ENCODE data around the gene KLC4. TPM values are rescaled to one million over a fixed set of nuclear protein-coding genes. Genes with fewer than 3 reads are reported as not detected.
A peak's percentile ranks its signal among the peaks of the same experiment; 100 is the strongest.

KLC4 gene
- 8.4 and 10.0 TPM in 2 replicates for polyA plus RNA-seq (2011; rRNA removed)
- 6.1 and 7.2 TPM in 2 replicates for polyA plus RNA-seq (2012; cell fraction: cytosol; rRNA removed)
- 19.6 and 22.7 TPM in 2 replicates for polyA plus RNA-seq (2012; cell fraction: nucleus; rRNA removed)
- 7.7 to 11.8 TPM (median 9.9 TPM) in 3 replicates for polyA plus RNA-seq (2017; fragmentation: RNase III; extraction: RNeasy Plus Mini Kit Qiagen cat#74134 plus additional on column Dnase treatment)
- 11.1 and 14.1 TPM in 2 replicates for polyA minus RNA-seq (2011; rRNA and poly(A)+ RNA removed)

DNA sequence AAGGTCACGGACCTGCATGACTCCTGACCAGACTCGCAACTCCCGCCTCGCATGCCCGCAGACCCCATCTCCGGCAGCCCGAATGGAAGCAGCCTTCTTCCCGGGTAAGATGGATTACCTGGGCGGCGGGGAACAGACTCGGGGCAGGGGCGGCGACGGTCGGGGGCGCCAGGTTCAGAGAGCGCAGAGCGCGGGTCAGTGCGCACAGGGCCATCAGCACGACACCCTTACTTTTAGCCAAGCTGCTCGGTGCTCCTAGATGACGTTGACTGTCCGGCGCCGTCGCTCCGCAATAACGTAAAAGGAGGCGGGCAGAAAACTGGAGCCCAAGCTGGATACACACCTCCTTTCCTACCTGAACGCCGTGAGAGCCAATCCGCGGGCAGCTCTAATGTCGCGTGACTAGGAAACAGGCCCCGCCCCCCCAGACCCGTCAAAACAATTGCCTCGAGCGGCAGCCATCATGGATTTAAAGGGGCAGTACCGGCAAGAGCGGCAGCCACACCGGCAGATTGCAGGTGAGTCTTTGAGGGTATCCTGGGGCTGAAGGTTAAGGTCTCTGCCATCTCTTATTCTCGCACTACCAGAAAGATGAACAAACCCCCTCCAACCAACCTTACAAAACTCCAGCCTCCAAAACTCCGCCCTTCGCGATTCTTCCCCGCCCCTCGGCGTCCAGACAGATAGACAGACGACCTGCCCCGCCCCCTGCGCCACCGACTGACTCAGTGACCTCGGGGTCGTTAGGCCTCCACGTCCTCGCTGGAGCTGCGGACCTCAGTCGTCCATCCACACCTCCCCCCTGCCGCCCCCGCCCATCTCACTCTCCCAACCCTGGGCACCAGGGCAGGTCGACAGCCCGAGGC lies at the start of gene KLC4, which contains the start of gene MRPL2:
Gene KLC4, plus strand, starts transcription at position 464 of the 866 bp plus-strand sequence. CDS start 1,705 bp downstream, outside the sequence.
Gene MRPL2, minus strand, starts transcription at position 267 of the 866 bp plus-strand sequence. Its CDS starts 53 bp downstream, at position 214.
- TF ChIP-seq MYC (IDR thresholded peaks at IDR 0.05; ENCODE audit: borderline replicate concordance, low read length) (no peak; the same call in 1 of the 2 replicates), CHD4 (IDR thresholded peaks at IDR 0.05; ENCODE audit: borderline replicate concordance) (no peak), JUN (IDR thresholded peaks at IDR 0.05) (peak in 1 of 2 experiments; percentile 71; a peak in 2 of 5 replicates), KDM5A (IDR thresholded peaks at IDR 0.05) (peak; percentile 85), PHF8 (IDR thresholded peaks at IDR 0.05; ENCODE audit: borderline replicate concordance, low read depth) (peak; percentile 85; the same call in 1 of the 2 replicates), CBX2 (IDR thresholded peaks at IDR 0.05; ENCODE audit: borderline replicate concordance, low read depth) (no peak), FOSL2 (IDR thresholded peaks at IDR 0.05) (no peak), FOSL2 (CRISPR knock-in tag; IDR thresholded peaks at IDR 0.05) (peak; percentile 17; the same call in 1 of the 2 replicates), ATOH8 (CRISPR knock-in tag; IDR thresholded peaks at IDR 0.05; ENCODE audit: low read depth) (no peak), GATA3 (IDR thresholded peaks at IDR 0.05; ENCODE audit: borderline replicate concordance) (no peak), CBX8 (IDR thresholded peaks at IDR 0.05) (no peak), JUNB (IDR thresholded peaks at IDR 0.05) (no peak), POLR2A (IDR thresholded peaks at IDR 0.05; ENCODE audit: low read length) (peak; percentile 85)
- TF ChIP-seq, protein P1, sequence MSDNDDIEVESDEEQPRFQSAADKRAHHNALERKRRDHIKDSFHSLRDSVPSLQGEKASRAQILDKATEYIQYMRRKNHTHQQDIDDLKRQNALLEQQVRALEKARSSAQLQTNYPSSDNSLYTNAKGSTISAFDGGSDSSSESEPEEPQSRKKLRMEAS (IDR thresholded peaks at IDR 0.05) = peak; percentile 61
- TF ChIP-seq, protein P2, sequence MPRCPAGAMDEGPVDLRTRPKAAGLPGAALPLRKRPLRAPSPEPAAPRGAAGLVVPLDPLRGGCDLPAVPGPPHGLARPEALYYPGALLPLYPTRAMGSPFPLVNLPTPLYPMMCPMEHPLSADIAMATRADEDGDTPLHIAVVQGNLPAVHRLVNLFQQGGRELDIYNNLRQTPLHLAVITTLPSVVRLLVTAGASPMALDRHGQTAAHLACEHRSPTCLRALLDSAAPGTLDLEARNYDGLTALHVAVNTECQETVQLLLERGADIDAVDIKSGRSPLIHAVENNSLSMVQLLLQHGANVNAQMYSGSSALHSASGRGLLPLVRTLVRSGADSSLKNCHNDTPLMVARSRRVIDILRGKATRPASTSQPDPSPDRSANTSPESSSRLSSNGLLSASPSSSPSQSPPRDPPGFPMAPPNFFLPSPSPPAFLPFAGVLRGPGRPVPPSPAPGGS (IDR thresholded peaks at IDR 0.05) = peak; percentile 65; the same call in 1 of the 3 replicates
- TF ChIP-seq, protein P3, sequence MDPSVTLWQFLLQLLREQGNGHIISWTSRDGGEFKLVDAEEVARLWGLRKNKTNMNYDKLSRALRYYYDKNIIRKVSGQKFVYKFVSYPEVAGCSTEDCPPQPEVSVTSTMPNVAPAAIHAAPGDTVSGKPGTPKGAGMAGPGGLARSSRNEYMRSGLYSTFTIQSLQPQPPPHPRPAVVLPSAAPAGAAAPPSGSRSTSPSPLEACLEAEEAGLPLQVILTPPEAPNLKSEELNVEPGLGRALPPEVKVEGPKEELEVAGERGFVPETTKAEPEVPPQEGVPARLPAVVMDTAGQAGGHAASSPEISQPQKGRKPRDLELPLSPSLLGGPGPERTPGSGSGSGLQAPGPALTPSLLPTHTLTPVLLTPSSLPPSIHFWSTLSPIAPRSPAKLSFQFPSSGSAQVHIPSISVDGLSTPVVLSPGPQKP (IDR thresholded peaks at IDR 0.05; ENCODE audit: low read depth, low read length) = no peak
- TF ChIP-seq, protein P4, sequence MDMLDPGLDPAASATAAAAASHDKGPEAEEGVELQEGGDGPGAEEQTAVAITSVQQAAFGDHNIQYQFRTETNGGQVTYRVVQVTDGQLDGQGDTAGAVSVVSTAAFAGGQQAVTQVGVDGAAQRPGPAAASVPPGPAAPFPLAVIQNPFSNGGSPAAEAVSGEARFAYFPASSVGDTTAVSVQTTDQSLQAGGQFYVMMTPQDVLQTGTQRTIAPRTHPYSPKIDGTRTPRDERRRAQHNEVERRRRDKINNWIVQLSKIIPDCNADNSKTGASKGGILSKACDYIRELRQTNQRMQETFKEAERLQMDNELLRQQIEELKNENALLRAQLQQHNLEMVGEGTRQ (IDR thresholded peaks at IDR 0.05) = 0 out of 2 replicates have a peak, but pooled peaks have one; percentile 36
- ATAC-seq (peak; percentile 88 to 96), DNase-seq (ENCODE audit: low read depth in 1 of 2, low spot score in 1 of 2) (peak; percentile 97 to 98), FAIRE-seq (no peak)
- ChIA-PET POLR2A (interaction anchor here (0.6 to 1.5 kb wide), 9 partner anchors 15 to 1068 kb away, joined by 3 to 10 read pairs (median 4); partner anchors contain the start of genes KLHDC3, MEA1, PEX6 and PPP2R5D), CTCF (interaction anchor here (1.0 to 1.9 kb wide), 5 partner anchors 9 to 112 kb away, joined by 3 to 13 read pairs (median 4); no protein-coding TSS in a partner anchor)
- Histone ChIP-seq H3K4me2 (peak within 1 kb of the TSS; percentile 100), H3K9me3 (no peaks in the 10 kb centered on the region), H3K27ac (peak within 1 kb of the TSS; percentile 90 to 97), H3K4me3 (peak within 1 kb of the TSS; percentile 100), H3K4me1 (peaks cover 14% of the 10 kb centered on the region)
- under 1% methylated on average over 22 of the region's 64 CpGs for WGBS (ENCODE audit: missing lambda C conversion rate)

DNA sequence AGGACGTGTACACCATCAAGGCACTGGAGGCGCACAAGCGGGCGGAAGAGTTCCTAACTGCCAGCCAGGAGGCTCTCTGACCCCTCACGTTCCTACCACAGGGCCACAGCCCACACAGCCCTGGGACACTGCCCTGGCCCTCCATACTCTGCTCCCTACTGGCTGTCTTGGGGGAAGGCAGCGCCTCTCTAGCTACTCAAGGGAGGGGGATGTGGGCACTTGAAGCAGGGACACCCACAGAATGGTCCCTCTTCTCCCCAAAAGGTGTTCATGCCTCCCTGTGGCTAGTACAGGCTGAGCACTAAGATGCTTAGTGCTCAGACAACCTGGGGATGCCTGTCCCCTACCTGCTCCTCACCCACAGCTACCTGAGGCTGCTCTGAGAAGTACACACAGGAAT lies 48.2 kb upstream of the KLC4 start:
- no peak for FAIRE-seq
- H3K9me3 ChIP-seq = no peaks in the 10 kb centered on the region
- H3K27ac ChIP-seq = no peak overlapping the region
- H3K4me1 ChIP-seq = peaks cover 13% of the 10 kb centered on the region; the same call in 1 of the 3 replicates
- 81% methylated on average over 6 of the region's 6 CpGs for WGBS (ENCODE audit: missing lambda C conversion rate)
- no peak for DNase-seq (ENCODE audit: low read depth in 1 of 2, low spot score in 1 of 2)
- no peak overlapping the region for H3K4me2 ChIP-seq
- POLR2A ChIA-PET = interaction anchor here (0.7 to 1.9 kb wide), 2 partner anchors 9 to 27 kb away, joined by 3 to 6 read pairs; partner anchors contain the start of gene PPP2R5D
- no peak for ATAC-seq
- CTCF ChIA-PET = interaction anchor here (0.6 to 7.3 kb wide), 4 partner anchors 12 to 195 kb away, joined by 3 to 69 read pairs (median 10); no protein-coding TSS in a partner anchor
- no peak overlapping the region for H3K4me3 ChIP-seq
- TF ChIP-seq CTCF (IDR thresholded peaks at IDR 0.05) (no peak), EP300 (IDR thresholded peaks at IDR 0.05) (no peak), MAZ (IDR thresholded peaks at IDR 0.05; ENCODE audit: borderline replicate concordance, low read depth, low read length) (no peak), ZFP36 (IDR thresholded peaks at IDR 0.05; ENCODE audit: borderline replicate concordance, partially characterized antibody) (no peak), MAFK (IDR thresholded peaks at IDR 0.05; ENCODE audit: partially characterized antibody) (no peak), ATOH8 (CRISPR knock-in tag; IDR thresholded peaks at IDR 0.05; ENCODE audit: low read depth) (no peak), SMC3 (IDR thresholded peaks at IDR 0.05) (no peak), JUNB (IDR thresholded peaks at IDR 0.05) (no peak), HOXA7 (CRISPR knock-in tag; IDR thresholded peaks at IDR 0.05) (no peak), HEYL (CRISPR knock-in tag; IDR thresholded peaks at IDR 0.05) (no peak)
- TF ChIP-seq, protein P1 (IDR thresholded peaks at IDR 0.05) = no peak

Data from A549 (cell line).